ENCODE data around the gene PDS5B.

PDS5B gene

GRCh38 chr13:32589471-32589870, 3.2 kb downstream of the PDS5B start:
- DNase-seq, result no peak

- no peak for DNase-seq
Measured at GRCh38 chr13:32590266-32590665, 4.0 kb downstream of the PDS5B start.

- DNase-seq, result no peak
Measured at GRCh38 chr13:32592082-32592481, 5.8 kb downstream of the PDS5B start.

- no peak for DNase-seq
Measured at GRCh38 chr13:32594157-32594738, 8.0 kb downstream of the PDS5B start.

GRCh38 chr13:32595306-32595705, 9.1 kb downstream of the PDS5B start:
- no peak for DNase-seq

GRCh38 chr13:32600890-32601289, 14.6 kb downstream of the PDS5B start:
- DNase-seq, result no peak

GRCh38 chr13:32609428-32609827, 23.2 kb downstream of the PDS5B start:
- DNase-seq, result no peak

GRCh38 chr13:32610538-32610937, 24.3 kb downstream of the PDS5B start:
- DNase-seq, result no peak

- DNase-seq, result no peak
Measured at GRCh38 chr13:32610977-32611376, 24.7 kb downstream of the PDS5B start.

- DNase-seq, result no peak
Measured at GRCh38 chr13:32616883-32617511, 30.7 kb downstream of the PDS5B start.

GRCh38 chr13:32622827-32623226, 36.6 kb downstream of the PDS5B start:
- DNase-seq, result no peak

- no peak for DNase-seq
Measured at GRCh38 chr13:32624441-32624840, 38.2 kb downstream of the PDS5B start.

- DNase-seq, result no peak
Measured at GRCh38 chr13:32627793-32628192, 41.5 kb downstream of the PDS5B start.

GRCh38 chr13:32629313-32629712, 43.1 kb downstream of the PDS5B start:
- no peak for DNase-seq

GRCh38 chr13:32629866-32630265, 43.6 kb downstream of the PDS5B start:
- DNase-seq, result no peak

GRCh38 chr13:32632343-32632909, 46.2 kb downstream of the PDS5B start:
- DNase-seq, result no peak

- DNase-seq, result no peak
Measured at GRCh38 chr13:32636711-32637110, 50.5 kb downstream of the PDS5B start.

- no peak for DNase-seq
Measured at GRCh38 chr13:32638739-32639138, 52.5 kb downstream of the PDS5B start.

GRCh38 chr13:32639502-32640105, 53.4 kb downstream of the PDS5B start:
- peak; percentile 30 for DNase-seq

- no peak for DNase-seq
Measured at GRCh38 chr13:32642316-32642715, 56.1 kb downstream of the PDS5B start.

- no peak for DNase-seq
Measured at GRCh38 chr13:32642858-32643257, 56.6 kb downstream of the PDS5B start.

- DNase-seq, result no peak
Measured at GRCh38 chr13:32645854-32646253, 59.6 kb downstream of the PDS5B start.

GRCh38 chr13:32647926-32648325, 61.7 kb downstream of the PDS5B start:
- no peak for DNase-seq

- peak; percentile 48 for DNase-seq
Measured at GRCh38 chr13:32650705-32651311, 64.6 kb downstream of the PDS5B start.
